Keratinocyte (primary cell): ENCODE results near the gene TPM1.

ENCODE experiments used
- CTCF ChIP-seq, 3 experiments: IDR thresholded peaks in 1 of 3; conservative IDR thresholded peaks in 1 of 3; optimal IDR thresholded peaks in 1 of 3; 2 replicates in 2 of 3; 3 replicates in 1 of 3; pipeline versions ENCODE3 to v1.5.1; 2011; ENCODE audit warnings: low read length in 3 of 3, mild to moderate bottlenecking in 3 of 3, moderate library complexity in 2 of 3, control low read depth in 1 of 3, inconsistent platforms in 1 of 3; ENCODE audit not compliant: insufficient read depth in 2 of 3; ENCODE audit errors: extremely low read depth in 1 of 3
- EZH2 ChIP-seq: IDR thresholded peaks from one replicate; pipeline ENCODE4 v1.6.1; 2012; ENCODE audit warnings: inconsistent platforms, mild to moderate bottlenecking, low read length, moderate library complexity

GRCh38 chr15:63029676-63030075 lies 12.9 kb upstream of the TPM1 start:
- TF ChIP-seq CTCF (optimal IDR thresholded peaks at IDR 0.05 in 1 of 3, IDR thresholded peaks at IDR 0.05 in 1 of 3, conservative IDR thresholded peaks at IDR 0.05 in 1 of 3; ENCODE audit: extremely low read depth in 1 of 3, insufficient read depth in 2 of 3, low read length in 3 of 3) = no peak
- TF ChIP-seq EZH2 = no peak
